GM10847 (cell line): ENCODE measurements around the gene TRPV5.

Experiments used
- POLR2A ChIP-seq: IDR thresholded peaks from 2 replicates; pipeline ENCODE4 v1.6.1; 2011; ENCODE audit not compliant: insufficient read length; ENCODE audit errors: extremely low read depth

The TRPV5 gene

GRCh38 chr7:142901426-142902259, 31.9 kb downstream of the TRPV5 start:
- no peak for TF ChIP-seq POLR2A

- TF ChIP-seq POLR2A, result no peak
Observed at GRCh38 chr7:142899661-142900060, 33.9 kb downstream of the TRPV5 start.

GRCh38 chr7:142898377-142899170, 35.0 kb downstream of the TRPV5 start:
- no peak for TF ChIP-seq POLR2A

GRCh38 chr7:142897691-142898090, 35.9 kb downstream of the TRPV5 start:
- no peak for TF ChIP-seq POLR2A

GRCh38 chr7:142896741-142897379, 36.7 kb downstream of the TRPV5 start:
- TF ChIP-seq POLR2A, result no peak

GRCh38 chr7:142896151-142896550, 37.4 kb downstream of the TRPV5 start:
- no peak for TF ChIP-seq POLR2A

GRCh38 chr7:142894985-142895593, 38.5 kb downstream of the TRPV5 start:
- no peak for TF ChIP-seq POLR2A

- TF ChIP-seq POLR2A, result no peak
Observed at GRCh38 chr7:142894112-142894984, 39.2 kb downstream of the TRPV5 start.

GRCh38 chr7:142892951-142893350, 40.6 kb downstream of the TRPV5 start:
- TF ChIP-seq POLR2A, result no peak

- TF ChIP-seq POLR2A, result no peak
Observed at GRCh38 chr7:142891490-142892082, 42.0 kb downstream of the TRPV5 start.

GRCh38 chr7:142890874-142891485, 42.6 kb downstream of the TRPV5 start:
- TF ChIP-seq POLR2A, result no peak

- TF ChIP-seq POLR2A, result no peak
Observed at GRCh38 chr7:142889816-142890215, 43.7 kb downstream of the TRPV5 start.

- no peak for TF ChIP-seq POLR2A
Observed at GRCh38 chr7:142887282-142888015, 46.1 kb downstream of the TRPV5 start.
